ENCODE data around the gene BCL7B. TPM values are rescaled to one million over a fixed set of nuclear protein-coding genes. Genes with fewer than 3 reads are reported as not detected.
"Not testable (repeated sequence)": the region's sequence is repeated elsewhere in the genome, so short reads cannot be mapped to it uniquely, and the experiment has no call there.

Gene BCL7B
- total RNA-seq, 4 donors from 2014 or later, result 107 to 131 (median 109) TPM

- Histone ChIP-seq H3K4me3 (no peak overlapping the region), H3K27ac (replicated peaks in 1 of 4) (no peak overlapping the region), H3K36me3 (no peaks in the 10 kb centered on the region), H3K27me3 (peaks cover 0 to 33% (median 0%) of the 10 kb centered on the region in 4 donors), H3K9me3 (no peaks in the 10 kb centered on the region), H3K4me1 (no peaks in the 10 kb centered on the region)
- WGBS, result 85% methylated on average over 10 of the region's 14 CpGs
- intact Hi-C loops (cut with DNase I), result no loop called here
- no peak for DNase-seq (ENCODE audit: extremely low spot score)
- no peak for TF ChIP-seq POLR2A (IDR thresholded peaks at IDR 0.05; ENCODE audit: low read depth)
- TF ChIP-seq POLR2AphosphoS5 (IDR thresholded peaks at IDR 0.05), result no peak
- TF ChIP-seq CTCF (IDR thresholded peaks at IDR 0.05), result no peak
- TF ChIP-seq EP300 (IDR thresholded peaks at IDR 0.05), result no peak
Measured at GRCh38 chr7:73593207-73594045, 35.9 kb upstream of the BCL7B start.

- intact Hi-C loops (cut with DNase I), result no loop called here
- Histone ChIP-seq H3K4me1 (peaks cover 5 to 10% (median 8%) of the 10 kb centered on the region in 4 donors), H3K4me3 (no peak overlapping the region), H3K27me3 (no peaks in the 10 kb centered on the region), H3K9me3 (no peaks in the 10 kb centered on the region), H3K36me3 (no peaks in the 10 kb centered on the region), H3K27ac (replicated peaks in 1 of 4) (no peak overlapping the region)
- no peak for DNase-seq (ENCODE audit: extremely low spot score)
- 94% methylated on average over 12 of the region's 12 CpGs for WGBS
- TF ChIP-seq CTCF (IDR thresholded peaks at IDR 0.05), result no peak
- no peak for TF ChIP-seq POLR2AphosphoS5 (IDR thresholded peaks at IDR 0.05)
- no peak for TF ChIP-seq EP300 (IDR thresholded peaks at IDR 0.05)
- no peak for TF ChIP-seq POLR2A (IDR thresholded peaks at IDR 0.05; ENCODE audit: low read depth)
Measured at GRCh38 chr7:73586911-73587310, 29.4 kb upstream of the BCL7B start.

GRCh38 chr7:73585196-73585595 lies 27.7 kb upstream of the BCL7B start:
- Histone ChIP-seq H3K27me3 (no peaks in the 10 kb centered on the region), H3K4me3 (no peak overlapping the region), H3K27ac (replicated peaks in 1 of 4) (no peak overlapping the region), H3K9me3 (no peaks in the 10 kb centered on the region), H3K36me3 (no peaks in the 10 kb centered on the region), H3K4me1 (peaks cover 5 to 10% (median 9%) of the 10 kb centered on the region in 4 donors)
- TF ChIP-seq POLR2AphosphoS5 (IDR thresholded peaks at IDR 0.05) (no peak), EP300 (IDR thresholded peaks at IDR 0.05) (no peak), CTCF (IDR thresholded peaks at IDR 0.05) (no peak), POLR2A (IDR thresholded peaks at IDR 0.05; ENCODE audit: low read depth) (no peak)
- WGBS, result 85% methylated on average over 2 of the region's 2 CpGs
- DNase-seq (ENCODE audit: extremely low spot score), result no peak
- intact Hi-C loops (cut with DNase I), result no loop called here

GRCh38 chr7:73582664-73583202 lies 25.2 kb upstream of the BCL7B start:
- no peaks in the 10 kb centered on the region for H3K36me3 ChIP-seq
- intact Hi-C loops (cut with DNase I), result no loop called here
- DNase-seq (ENCODE audit: extremely low spot score), result no peak
- peaks cover 10 to 22% (median 20%) of the 10 kb centered on the region in 4 donors for H3K4me1 ChIP-seq
- H3K27ac ChIP-seq (replicated peaks in 1 of 4), result no peak overlapping the region
- no peaks in the 10 kb centered on the region for H3K27me3 ChIP-seq
- 85% methylated on average over 6 of the region's 6 CpGs for WGBS
- no peak for TF ChIP-seq POLR2A (IDR thresholded peaks at IDR 0.05; ENCODE audit: low read depth)
- H3K9me3 ChIP-seq, result no peaks in the 10 kb centered on the region
- no peak overlapping the region for H3K4me3 ChIP-seq

GRCh38 chr7:73581006-73581405 lies 23.5 kb upstream of the BCL7B start:
- H3K36me3 ChIP-seq; H3K27ac ChIP-seq (replicated peaks in 1 of 4); H3K27me3 ChIP-seq; H3K4me3 ChIP-seq; H3K9me3 ChIP-seq; intact Hi-C loops (cut with DNase I); DNase-seq (ENCODE audit: extremely low spot score): not testable (repeated sequence)
- WGBS, result 83% methylated on average over 9 of the region's 9 CpGs
- H3K4me1 ChIP-seq, result peaks cover 24 to 36% (median 31%) of the 10 kb centered on the region in 4 donors
